WERI-Rb-1 (cell line): ENCODE results near the gene ZBTB7C.

ENCODE experiments used
- DNase-seq: peaks from one replicate; pipeline ENCODE4 v3.0.0-alpha.2; 2020
- H3K27ac ChIP-seq: fragments of 250-450 bp; sonication (Bioruptor Pico); 2 replicates; pipeline ENCODE4 v1.5.1; 2020; ENCODE audit warnings: mild to moderate bottlenecking, moderate library complexity
- H3K27me3 ChIP-seq: fragments of 250-450 bp; sonication (Bioruptor Pico); 2 replicates; pipeline ENCODE4 v1.5.1; 2021; ENCODE audit warnings: mild to moderate bottlenecking, low read depth, moderate library complexity; ENCODE audit not compliant: insufficient read depth, severe bottlenecking
- H3K36me3 ChIP-seq: fragments of 250-450 bp; sonication (Bioruptor Pico); 2 replicates; pipeline ENCODE4 v1.5.1; 2020; ENCODE audit warnings: mild to moderate bottlenecking, moderate library complexity
- H3K4me3 ChIP-seq: 2 replicates; pipeline ENCODE4 v1.5.1; 2011; ENCODE audit warnings: low read depth, mild to moderate bottlenecking, control low read depth, low read length
- H3K9me3 ChIP-seq: fragments of 250-450 bp; sonication (Bioruptor Pico); 2 replicates; pipeline ENCODE4 v1.5.1; 2021; ENCODE audit warnings: mild to moderate bottlenecking, moderate library complexity; ENCODE audit not compliant: severe bottlenecking
- TF ChIP-seq, protein P1 (sequence below): IDR thresholded peaks from 2 replicates; pipeline ENCODE4 v1.5.1; 2011; ENCODE audit warnings: low read depth, mild to moderate bottlenecking, control low read depth, inconsistent platforms, low read length

ZBTB7C gene

DNA sequence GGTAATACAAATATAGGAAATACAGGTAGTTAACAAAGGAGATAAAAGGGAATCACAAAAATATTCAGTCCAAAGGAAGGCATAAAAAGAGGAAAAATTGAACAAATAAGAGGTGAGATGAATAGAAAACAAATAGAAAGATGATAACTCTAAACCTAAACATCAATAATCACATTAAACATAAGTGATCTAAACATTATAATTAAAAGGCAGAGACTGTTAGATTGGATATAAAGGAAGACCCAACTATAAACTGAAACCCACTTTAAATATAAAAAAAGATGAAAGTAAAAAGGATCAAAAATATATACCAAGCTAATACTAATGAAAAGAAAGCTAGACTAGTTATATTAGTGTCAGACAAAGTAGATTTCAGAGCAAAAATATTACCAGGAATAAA lies 152.3 kb downstream of the ZBTB7C start:
- peaks cover 2% of the 10 kb centered on the region for H3K9me3 ChIP-seq
- no peak overlapping the region for H3K27ac ChIP-seq
- TF ChIP-seq, protein P1, sequence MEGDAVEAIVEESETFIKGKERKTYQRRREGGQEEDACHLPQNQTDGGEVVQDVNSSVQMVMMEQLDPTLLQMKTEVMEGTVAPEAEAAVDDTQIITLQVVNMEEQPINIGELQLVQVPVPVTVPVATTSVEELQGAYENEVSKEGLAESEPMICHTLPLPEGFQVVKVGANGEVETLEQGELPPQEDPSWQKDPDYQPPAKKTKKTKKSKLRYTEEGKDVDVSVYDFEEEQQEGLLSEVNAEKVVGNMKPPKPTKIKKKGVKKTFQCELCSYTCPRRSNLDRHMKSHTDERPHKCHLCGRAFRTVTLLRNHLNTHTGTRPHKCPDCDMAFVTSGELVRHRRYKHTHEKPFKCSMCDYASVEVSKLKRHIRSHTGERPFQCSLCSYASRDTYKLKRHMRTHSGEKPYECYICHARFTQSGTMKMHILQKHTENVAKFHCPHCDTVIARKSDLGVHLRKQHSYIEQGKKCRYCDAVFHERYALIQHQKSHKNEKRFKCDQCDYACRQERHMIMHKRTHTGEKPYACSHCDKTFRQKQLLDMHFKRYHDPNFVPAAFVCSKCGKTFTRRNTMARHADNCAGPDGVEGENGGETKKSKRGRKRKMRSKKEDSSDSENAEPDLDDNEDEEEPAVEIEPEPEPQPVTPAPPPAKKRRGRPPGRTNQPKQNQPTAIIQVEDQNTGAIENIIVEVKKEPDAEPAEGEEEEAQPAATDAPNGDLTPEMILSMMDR: no peak
- no peak overlapping the region for H3K4me3 ChIP-seq
- H3K27me3 ChIP-seq: no peaks in the 10 kb centered on the region
- no peak for DNase-seq
- H3K36me3 ChIP-seq: no peaks in the 10 kb centered on the region

DNA sequence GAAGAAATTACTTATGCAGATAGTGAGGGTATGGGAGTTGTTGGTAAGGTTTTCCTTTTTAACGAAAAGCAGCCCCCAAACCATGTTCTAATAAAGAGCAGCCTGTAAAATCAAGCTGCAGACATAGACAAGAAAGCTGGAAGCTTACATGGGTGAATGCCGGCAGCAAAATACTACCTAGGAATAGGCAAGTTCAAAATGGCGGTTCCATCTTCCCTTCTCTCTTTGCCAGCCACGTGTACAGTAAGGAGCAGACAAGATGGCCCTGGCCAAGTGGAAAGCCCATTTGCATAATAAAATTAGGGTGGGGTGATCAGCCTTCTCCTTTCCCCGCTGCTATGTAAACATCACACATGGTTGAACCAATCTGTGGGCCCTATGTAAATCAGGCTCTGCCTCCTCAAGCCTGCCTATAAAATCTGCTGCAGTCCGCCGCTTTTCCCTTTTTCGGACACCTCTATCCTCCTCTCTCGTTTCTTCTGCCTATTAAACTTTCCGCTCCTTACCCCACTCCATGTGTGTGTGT lies 155.0 kb downstream of the ZBTB7C start:
- DNase-seq: no peak
- H3K36me3 ChIP-seq: no peaks in the 10 kb centered on the region
- TF ChIP-seq, protein P1: no peak
- H3K27ac ChIP-seq: no peak overlapping the region
- H3K27me3 ChIP-seq: no peaks in the 10 kb centered on the region
- peaks cover 2% of the 10 kb centered on the region for H3K9me3 ChIP-seq
- H3K4me3 ChIP-seq: no peak overlapping the region

DNA sequence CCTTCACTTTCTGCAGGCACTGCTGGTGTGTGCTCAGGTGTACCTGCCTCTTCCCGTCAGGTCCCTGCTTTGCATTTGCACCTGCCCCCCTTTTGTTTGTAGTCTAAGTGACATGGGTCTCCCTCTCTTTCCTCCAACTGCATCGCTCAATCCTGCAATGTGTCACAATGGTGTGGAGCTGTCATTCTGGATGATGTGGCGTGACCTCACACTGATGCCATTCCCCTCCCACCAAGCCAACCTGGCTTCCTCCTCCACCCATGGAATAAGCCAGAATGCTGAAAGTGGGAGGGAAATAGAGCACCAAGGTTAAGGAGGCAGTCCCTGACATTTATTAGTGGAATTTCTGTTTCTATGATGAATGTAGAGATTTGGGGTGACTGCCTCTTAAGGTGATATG lies 156.7 kb downstream of the ZBTB7C start:
- no peaks in the 10 kb centered on the region for H3K36me3 ChIP-seq
- no peaks in the 10 kb centered on the region for H3K27me3 ChIP-seq
- no peak overlapping the region for H3K4me3 ChIP-seq
- DNase-seq: no peak
- H3K27ac ChIP-seq: no peak overlapping the region
- peaks cover 10% of the 10 kb centered on the region for H3K9me3 ChIP-seq
- TF ChIP-seq, protein P1: no peak

DNA sequence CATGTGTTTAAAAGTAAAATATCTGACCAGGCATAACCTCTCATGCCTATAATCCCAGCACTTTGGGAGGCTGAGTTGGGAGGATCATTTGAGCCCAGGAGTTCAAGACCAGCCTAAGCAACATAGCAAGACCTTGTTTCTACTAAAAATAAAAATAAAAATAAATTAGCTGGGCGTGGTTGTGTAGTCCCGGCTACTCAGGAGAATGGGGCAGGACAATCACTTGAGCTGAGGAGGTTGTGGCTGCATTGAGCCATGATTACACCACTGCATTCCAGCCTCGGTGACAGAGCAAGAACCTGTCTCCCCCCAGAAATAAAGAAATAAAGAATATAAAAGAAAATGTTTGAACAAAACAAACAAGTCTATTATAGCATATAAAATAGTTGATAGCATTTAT lies 158.3 kb downstream of the ZBTB7C start:
- no peaks in the 10 kb centered on the region for H3K36me3 ChIP-seq
- TF ChIP-seq, protein P1: no peak
- H3K27me3 ChIP-seq: no peaks in the 10 kb centered on the region
- H3K4me3 ChIP-seq: no peak overlapping the region
- H3K9me3 ChIP-seq: peaks cover 11% of the 10 kb centered on the region
- no peak for DNase-seq
- H3K27ac ChIP-seq: no peak overlapping the region

DNA sequence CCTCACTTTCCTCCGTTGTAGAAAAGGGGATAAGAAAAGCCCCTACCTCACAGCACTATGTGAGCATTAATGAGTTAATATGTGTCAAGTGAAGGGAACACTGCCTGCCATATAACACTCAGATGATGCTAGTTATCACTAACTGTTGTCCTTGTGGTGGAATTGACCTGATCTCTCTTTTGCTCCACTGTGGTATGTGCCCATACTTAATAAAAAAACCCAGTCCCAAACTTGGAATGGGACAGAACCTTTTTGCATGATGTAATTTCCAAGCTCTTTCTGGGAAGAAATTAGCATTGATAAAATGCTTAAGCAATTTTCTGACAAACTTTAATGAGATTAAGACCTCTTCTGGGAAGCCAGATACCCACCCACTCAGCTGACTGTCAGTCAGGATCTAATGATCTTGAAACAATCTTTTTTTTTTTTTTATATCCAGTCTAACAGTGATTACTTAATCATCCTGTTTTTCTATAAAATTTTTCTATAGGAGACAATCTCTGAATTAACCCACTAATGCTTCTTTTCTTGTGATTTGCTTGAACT lies 158.7 kb downstream of the ZBTB7C start:
- TF ChIP-seq, protein P1: no peak
- Histone ChIP-seq H3K36me3 (no peaks in the 10 kb centered on the region), H3K9me3 (peaks cover 11% of the 10 kb centered on the region), H3K27ac (no peak overlapping the region), H3K4me3 (no peak overlapping the region), H3K27me3 (no peaks in the 10 kb centered on the region)
- DNase-seq: no peak

DNA sequence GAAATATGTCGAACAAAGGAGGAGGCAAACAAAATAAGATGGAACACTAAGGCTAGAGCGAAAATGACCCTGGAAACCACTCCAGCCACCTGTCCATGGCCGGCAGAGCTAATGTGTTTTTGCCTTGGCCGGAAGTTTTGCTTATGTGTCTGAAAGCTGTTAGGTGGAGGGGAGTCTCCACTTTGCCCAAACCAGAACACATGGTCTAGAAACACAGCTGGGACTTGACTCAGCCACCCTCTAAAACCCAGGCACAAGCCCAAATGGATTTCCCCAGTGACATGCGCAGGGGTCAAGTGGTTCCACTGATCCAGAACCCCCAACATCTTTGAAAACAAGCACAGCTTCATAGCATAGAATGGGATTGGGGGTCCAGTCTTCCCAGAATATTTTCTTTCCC lies 159.3 kb downstream of the ZBTB7C start:
- H3K27ac ChIP-seq: no peak overlapping the region
- H3K4me3 ChIP-seq: no peak overlapping the region
- TF ChIP-seq, protein P1: no peak
- no peak for DNase-seq
- no peaks in the 10 kb centered on the region for H3K27me3 ChIP-seq
- peaks cover 11% of the 10 kb centered on the region for H3K9me3 ChIP-seq
- H3K36me3 ChIP-seq: no peaks in the 10 kb centered on the region
